Psoas muscle (tissue), 8 donors: ENCODE measurements around the gene ARMC6. TPM values are rescaled to one million over a fixed set of nuclear protein-coding genes. Genes with fewer than 3 reads are reported as not detected.

ENCODE experiments used
- ATAC-seq, 4 donors: fragments of 200-7000 bp; cut with Tn5 transposase; one replicate each; pipeline ENCODE4 v1.9.1; 2020; ENCODE audit warnings: moderate library complexity in 3 of 4, mild to moderate bottlenecking in 2 of 4
- DNase-seq, 2 donors: peaks; one replicate each; pipeline ENCODE4 v3.0.0-alpha.2; 2020
- H3K27ac ChIP-seq: fragments of 200-600 bp; one replicate; pipeline ENCODE4 v1.8.0; 2022
- H3K27me3 ChIP-seq, 3 donors: fragments of 200-600 bp in 1 of 3; one replicate each; pipeline versions ENCODE4 v1.6.1 to v1.8.0; 2013 to 2022; ENCODE audit warnings: low read length in 2 of 3, mild to moderate bottlenecking in 2 of 3, moderate library complexity in 1 of 3; ENCODE audit not compliant: insufficient read depth in 3 of 3
- H3K36me3 ChIP-seq, 2 donors: fragments of 200-600 bp in 1 of 2; one replicate each; pipeline versions ENCODE4 v1.6.1 to v1.8.0; 2013 to 2022; ENCODE audit warnings: low read depth in 1 of 2, mild to moderate bottlenecking in 1 of 2, moderate library complexity in 1 of 2; ENCODE audit not compliant: insufficient read depth in 1 of 2
- H3K4me1 ChIP-seq: fragments of 200-600 bp; one replicate; pipeline ENCODE4 v1.8.0; 2022
- H3K4me3 ChIP-seq: fragments of 200-600 bp; one replicate; pipeline ENCODE4 v1.8.0; 2022; ENCODE audit warnings: mild to moderate bottlenecking
- H3K9me3 ChIP-seq: fragments of 200-600 bp; one replicate; pipeline ENCODE4 v1.8.0; 2022
- WGBS, 3 donors: extraction: QIAGEN DNeasy Blood & Tissue Kit; methylation state at CpG; one replicate each; pipeline versions ENCODE4 v1.1.6 to v1.1.7; 2013; 5-methylcytosine and 5-hydroxymethylcytosine counted together
- intact Hi-C, 2 donors: fragments of 100-400 bp; cut with DNase I; formaldehyde crosslinking; loops; one replicate each; pipeline versions ENCODE4 v1.11.0 to v1.14.2; 2022
- polyA plus RNA-seq, 3 donors: library from polyadenylated mRNA; stranded (reverse); fragments of 200-250 nt; gene quantifications; one replicate each; pipeline ENCODE4 v1.2.3, GENCODE V29; 2013
- total RNA-seq, 4 donors: library from RNA; stranded (reverse); fragmentation: NEBNext Ultra II Directional in 2 of 4; extraction: Animal tissue kit (Norgen Biotek cat#: 25700) in 2 of 4; gene quantifications; one replicate each; pipeline versions ENCODE4 v1.2.1 to v1.2.4, GENCODE V29; 2021 to 2023
- TF ChIP-seq, protein P1 (sequence below): fragments of 200-600 bp; IDR thresholded peaks from one replicate; pipeline ENCODE4 v1.8.0; 2022; ENCODE audit warnings: antibody characterized with exemption
- donor health status: healthy with polysubstance abuse.
- donor health status: DM: no; HTN: no; CAD: no; lungs with moderate emphysema.
- donor health status: Bipolar disorder and iron deficiency.
- donor health status: healthy.
- donor health status: DM: yes; HTN: yes; CAD: no.
- donor health status: DM: no; HTN: no; CAD: no.
- donor health status: DM: no; HTN: no; CAD: no.
- donor health status: DM: yes; HTN: yes; CAD: no.

ARMC6 gene
- total and polyA plus RNA-seq, 7 donors = 13.7 to 74.1 (median 22.6) TPM

DNA sequence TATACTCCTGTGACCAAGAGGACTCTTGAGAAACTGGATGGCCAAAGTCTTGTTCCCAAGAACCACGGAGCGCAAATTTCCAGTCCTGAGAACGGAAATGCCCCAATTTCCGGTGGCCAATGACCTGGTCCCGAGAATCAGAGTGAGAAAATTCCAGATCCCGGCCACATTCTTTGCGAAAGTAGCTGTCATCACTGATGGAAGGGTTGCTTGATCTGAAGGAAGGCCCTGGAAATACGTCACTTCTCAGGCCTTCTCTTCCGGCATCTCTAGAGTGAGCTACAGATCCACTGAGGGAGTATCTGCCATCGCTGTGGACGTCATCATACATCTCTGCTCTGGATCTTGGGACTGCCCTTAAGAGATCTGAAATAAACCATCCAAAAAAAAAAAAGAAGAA is 7.5 kb upstream of the ARMC6 start:
- intact Hi-C loops = no loop called here
- no peaks in the 10 kb centered on the region for H3K9me3 ChIP-seq
- no peak overlapping the region for H3K27ac ChIP-seq
- no peak overlapping the region for H3K4me3 ChIP-seq
- peaks cover 16 to 86% of the 10 kb centered on the region in 2 donors for H3K36me3 ChIP-seq
- TF ChIP-seq, protein P1, sequence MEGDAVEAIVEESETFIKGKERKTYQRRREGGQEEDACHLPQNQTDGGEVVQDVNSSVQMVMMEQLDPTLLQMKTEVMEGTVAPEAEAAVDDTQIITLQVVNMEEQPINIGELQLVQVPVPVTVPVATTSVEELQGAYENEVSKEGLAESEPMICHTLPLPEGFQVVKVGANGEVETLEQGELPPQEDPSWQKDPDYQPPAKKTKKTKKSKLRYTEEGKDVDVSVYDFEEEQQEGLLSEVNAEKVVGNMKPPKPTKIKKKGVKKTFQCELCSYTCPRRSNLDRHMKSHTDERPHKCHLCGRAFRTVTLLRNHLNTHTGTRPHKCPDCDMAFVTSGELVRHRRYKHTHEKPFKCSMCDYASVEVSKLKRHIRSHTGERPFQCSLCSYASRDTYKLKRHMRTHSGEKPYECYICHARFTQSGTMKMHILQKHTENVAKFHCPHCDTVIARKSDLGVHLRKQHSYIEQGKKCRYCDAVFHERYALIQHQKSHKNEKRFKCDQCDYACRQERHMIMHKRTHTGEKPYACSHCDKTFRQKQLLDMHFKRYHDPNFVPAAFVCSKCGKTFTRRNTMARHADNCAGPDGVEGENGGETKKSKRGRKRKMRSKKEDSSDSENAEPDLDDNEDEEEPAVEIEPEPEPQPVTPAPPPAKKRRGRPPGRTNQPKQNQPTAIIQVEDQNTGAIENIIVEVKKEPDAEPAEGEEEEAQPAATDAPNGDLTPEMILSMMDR = no peak
- DNase-seq (no peak), ATAC-seq (no peak)
- H3K4me1 ChIP-seq = peaks cover 4% of the 10 kb centered on the region
- H3K27me3 ChIP-seq = no peaks in the 10 kb centered on the region
- WGBS, 3 donors = 92 to 97% (median 96%) methylated on average over 11 of the region's 11 CpGs

DNA sequence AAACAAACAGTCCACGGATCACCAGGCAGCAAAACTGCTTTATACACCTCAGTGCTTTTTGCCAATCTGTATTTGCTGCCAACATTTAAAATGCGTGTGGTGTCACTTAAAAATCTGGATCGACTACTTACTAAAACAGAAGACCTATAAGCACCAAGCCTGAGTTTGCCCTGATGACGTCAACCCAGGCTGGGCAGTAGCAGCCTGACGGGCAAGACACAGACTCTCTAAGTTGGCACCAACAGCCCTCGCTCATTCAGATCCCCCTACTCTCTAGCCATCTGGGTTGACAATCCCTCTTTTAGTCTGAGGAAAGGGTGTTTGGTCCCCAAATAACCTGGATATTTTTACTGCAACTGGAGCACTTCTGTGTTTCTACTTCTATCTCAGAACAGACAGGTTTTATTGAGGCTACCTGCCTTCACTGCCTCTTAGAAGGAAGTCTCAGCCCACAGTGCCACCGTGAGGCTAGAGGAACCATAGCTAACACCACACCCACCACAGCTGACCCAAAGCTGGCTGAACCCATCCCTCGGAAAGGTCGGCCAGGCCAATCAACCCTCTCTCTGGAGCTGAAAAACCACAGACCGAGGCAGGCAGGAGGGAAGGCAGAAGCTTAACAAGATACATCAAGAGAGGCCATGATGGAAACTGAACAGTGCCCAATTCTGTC is 7.0 kb upstream of the ARMC6 start:
- Histone ChIP-seq H3K36me3 (peaks cover 16 to 89% of the 10 kb centered on the region in 2 donors), H3K27me3 (no peaks in the 10 kb centered on the region), H3K4me3 (no peak overlapping the region), H3K9me3 (no peaks in the 10 kb centered on the region), H3K27ac (no peak overlapping the region), H3K4me1 (peaks cover 6% of the 10 kb centered on the region)
- TF ChIP-seq, protein P1 = peak; percentile 27
- ATAC-seq (peak; percentile 63 to 81 (median 77)), DNase-seq (no peak)
- 52 to 63% (median 55%) methylated on average over 10 of the region's 10 CpGs for WGBS, 3 donors
- intact Hi-C loops = no loop called here

DNA sequence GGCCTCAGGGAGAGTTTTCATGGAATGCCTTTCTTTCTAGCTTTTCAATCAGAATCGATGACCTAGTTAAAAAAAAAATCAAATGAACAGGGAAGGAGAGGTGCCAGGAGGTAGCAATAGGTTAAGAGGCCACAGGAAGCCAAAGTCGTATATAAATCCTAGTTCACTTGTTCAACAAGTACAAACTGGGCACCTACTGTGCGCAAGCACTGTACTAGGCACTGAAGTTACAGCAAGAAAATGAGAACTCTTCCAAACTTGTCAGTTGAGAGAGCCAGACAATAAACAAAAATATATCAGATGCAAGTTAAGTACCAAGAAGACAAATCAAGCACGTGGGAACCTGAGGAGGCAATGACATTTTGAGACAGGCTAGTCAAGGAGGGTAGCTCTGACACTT is 6.2 kb upstream of the ARMC6 start:
- H3K27me3 ChIP-seq = no peaks in the 10 kb centered on the region
- WGBS, 3 donors = 88 to 90% (median 89%) methylated on average over 4 of the region's 4 CpGs
- TF ChIP-seq, protein P1 = no peak
- peaks cover 16 to 85% of the 10 kb centered on the region in 2 donors for H3K36me3 ChIP-seq
- no peaks in the 10 kb centered on the region for H3K9me3 ChIP-seq
- ATAC-seq (no peak), DNase-seq (no peak)
- intact Hi-C loops = no loop called here
- H3K4me1 ChIP-seq = peaks cover 14% of the 10 kb centered on the region
- H3K4me3 ChIP-seq = no peak overlapping the region
- no peak overlapping the region for H3K27ac ChIP-seq

DNA sequence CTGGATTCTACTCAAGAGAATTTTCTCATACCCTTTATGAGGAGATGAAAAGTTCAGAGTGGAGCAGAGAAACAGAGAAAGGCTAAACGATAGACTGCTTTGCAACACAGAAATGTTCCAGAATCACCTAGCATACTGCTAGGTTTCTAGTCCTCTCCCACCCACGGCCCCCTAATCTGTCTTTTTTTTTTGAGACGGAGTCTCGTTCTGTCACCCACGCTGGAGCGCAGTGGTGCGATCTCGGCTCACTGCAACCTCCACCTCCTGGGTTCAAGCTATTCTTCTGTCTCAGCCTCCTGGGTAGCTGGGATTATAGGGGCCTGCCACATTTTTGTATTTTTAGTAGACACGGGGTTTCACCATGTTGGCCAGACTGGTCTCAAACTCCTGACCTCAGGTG is 4.9 kb upstream of the ARMC6 start:
- Histone ChIP-seq H3K4me1 (peaks cover 17% of the 10 kb centered on the region), H3K9me3 (no peaks in the 10 kb centered on the region), H3K4me3 (no peak overlapping the region), H3K36me3 (peaks cover 13 to 72% of the 10 kb centered on the region in 2 donors), H3K27me3 (no peaks in the 10 kb centered on the region), H3K27ac (no peak overlapping the region)
- WGBS, 3 donors = 91 to 96% (median 92%) methylated on average over 9 of the region's 9 CpGs
- TF ChIP-seq, protein P1 = no peak
- DNase-seq (no peak), ATAC-seq (no peak)
- intact Hi-C loops = no loop called here

DNA sequence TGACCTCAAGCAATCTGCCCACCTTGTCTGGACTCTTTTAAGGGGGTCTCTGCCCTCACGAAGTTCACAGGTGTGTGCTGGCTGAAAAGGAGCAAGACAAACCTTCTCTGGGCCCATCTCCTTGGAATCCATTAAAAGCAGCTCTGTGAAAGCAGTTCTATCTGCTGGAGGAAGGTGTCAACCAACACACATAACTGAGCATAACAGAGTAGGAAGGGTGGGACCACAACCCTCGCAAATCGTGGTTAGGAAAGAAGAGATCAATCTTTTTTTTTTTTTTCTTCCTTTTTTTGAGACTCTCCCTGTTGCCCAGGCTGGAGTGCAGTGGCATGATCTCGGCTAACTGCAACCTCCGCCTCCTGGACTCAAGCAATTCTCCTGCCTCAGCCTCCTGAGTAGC is 1.5 kb upstream of the ARMC6 start:
- H3K4me3 ChIP-seq = peak overlapping the region; percentile 89
- peak overlapping the region; percentile 99 for H3K27ac ChIP-seq
- TF ChIP-seq, protein P1 = no peak
- 57 to 61% (median 60%) methylated on average over 5 of the region's 5 CpGs for WGBS, 3 donors
- H3K27me3 ChIP-seq = no peaks in the 10 kb centered on the region
- DNase-seq (no peak), ATAC-seq (no peak)
- no peaks in the 10 kb centered on the region for H3K9me3 ChIP-seq
- peaks cover 27% of the 10 kb centered on the region for H3K4me1 ChIP-seq
- intact Hi-C loops = no loop called here
- peaks cover 7 to 47% of the 10 kb centered on the region in 2 donors for H3K36me3 ChIP-seq
